Heart left ventricle (tissue), 16 donors: ENCODE measurements around the gene SHROOM2. TPM values are rescaled to one million over a fixed set of nuclear protein-coding genes. Genes with fewer than 3 reads are reported as not detected.
"Not testable (repeated sequence)": the region's sequence is repeated elsewhere in the genome, so short reads cannot be mapped to it uniquely, and the experiment has no call there.

ENCODE experiments used
- ATAC-seq, 4 donors: fragments of 200-7000 bp; cut with Tn5 transposase; one replicate each; pipeline ENCODE4 v1.9.1; 2020 to 2022; ENCODE audit warnings: moderate library complexity in 4 of 4, mild to moderate bottlenecking in 3 of 4, moderate number of reproducible peaks in 1 of 4
- DNase-seq, 5 donors: peaks; one replicate each; pipeline ENCODE4 v3.0.0-alpha.2; 2020
- H3K27ac ChIP-seq, 12 donors: fragments of 200-600 bp; sonication (generic) in 4 of 12; one replicate each; pipeline versions ENCODE4 v1.5.0 to v1.8.0; 2016 to 2022; ENCODE audit warnings: mild to moderate bottlenecking in 2 of 12
- H3K27me3 ChIP-seq, 9 donors: fragments of 200-600 bp; sonication (generic) in 2 of 9; one replicate each; pipeline versions ENCODE4 v1.5.1 to v1.8.0; 2016 to 2022; ENCODE audit warnings: mild to moderate bottlenecking in 3 of 9
- H3K36me3 ChIP-seq, 9 donors: fragments of 200-600 bp; sonication (generic) in 2 of 9; one replicate each; pipeline versions ENCODE4 v1.5.0 to v1.8.0; 2018 to 2022; ENCODE audit warnings: mild to moderate bottlenecking in 2 of 9
- H3K4me1 ChIP-seq, 12 donors: fragments of 200-600 bp; sonication (generic) in 4 of 12; one replicate each; pipeline versions ENCODE4 v1.5.0 to v1.8.0; 2016 to 2022; ENCODE audit warnings: mild to moderate bottlenecking in 3 of 12
- H3K4me3 ChIP-seq, 12 donors: fragments of 200-600 bp; sonication (generic) in 4 of 12; one replicate each; pipeline versions ENCODE4 v1.5.0 to v1.8.0; 2017 to 2022; ENCODE audit warnings: mild to moderate bottlenecking in 9 of 12, moderate library complexity in 4 of 12
- H3K9me3 ChIP-seq, 12 donors: fragments of 200-600 bp; sonication (generic) in 4 of 12; one replicate each; pipeline versions ENCODE4 v1.5.0 to v1.8.0; 2016 to 2022; ENCODE audit warnings: mild to moderate bottlenecking in 1 of 12
- POLR2A ChIP-seq, 2 donors: fragments of 450-650 bp; IDR thresholded peaks; one replicate each; pipeline ENCODE4 v1.6.1; 2017; ENCODE audit warnings: antibody characterized with exemption in 2 of 2, mild to moderate bottlenecking in 2 of 2, moderate library complexity in 2 of 2
- WGBS, 4 donors: extraction: QIAGEN DNeasy Blood & Tissue Kit in 2 of 4; methylation state at CpG; one replicate each; pipeline versions ENCODE4 v1.1.5 to v1.1.7; 2013 to 2018; 5-methylcytosine and 5-hydroxymethylcytosine counted together
- intact Hi-C, 10 donors: fragments of 100-400 bp; cut with DNase I; formaldehyde crosslinking; loops; one replicate each; pipeline versions ENCODE4 v1.11.1 to v1.14.2; 2022
- polyA plus RNA-seq, 2 donors: library from polyadenylated mRNA; stranded (reverse); fragments of 200-250 nt; gene quantifications; one replicate each; pipeline ENCODE4 v1.2.3, GENCODE V29; 2013
- total RNA-seq, 9 donors: library from RNA; depleted of rRNA in 2 of 9; stranded (reverse); fragments of >200 nt in 2 of 9; fragmentation: NEBNext Ultra II Directional in 3 of 9; extraction: Animal tissue kit (Norgen Biotek cat#: 25700) in 3 of 9; gene quantifications; one replicate each; pipeline versions ENCODE4 v1.1.0 to v1.2.4, GENCODE V29; 2016 to 2023
- TF ChIP-seq, protein P1 (sequence below), 12 donors: fragments of 200-600 bp; sonication (generic) in 4 of 12; IDR thresholded peaks; one replicate each; pipeline versions ENCODE4 v1.5.0 to v1.8.0; 2018 to 2022; ENCODE audit warnings: antibody characterized with exemption in 12 of 12, mild to moderate bottlenecking in 5 of 12
- donor health status: ischemic (EF 13 %, LVEDD 7.1; RV severe dilation, severe dysfunction).
- donor health status: healthy with polysubstance abuse.
- donor health status: DM: no; HTN: yes; CAD: no.
- donor health status: DM: no; HTN: no; CAD: no.
- donor health status: ischemic (EF 25% LVEDD 6.9; RV normal size, moderate dysfunction).
- donor health status: ischemic (EF 25% LVEDD 5.7; RV mildly dilated, moderate dysfunction).
- donor health status: healthy.
- donor health status: DM: yes; HTN: yes; CAD: no.
- donor health status: ischemic (EF 35%, LVEDD 5.7; RV mildly dilated, moderate dysfunction).
- donor health status: nonischemic (EF 11% LVEDD 7.7; RV severe dilation, severe dysfunction).
- donor health status: DM: yes; HTN: yes; CAD: no.
- donor health status: PGD.
- donor health status: ischemic (EF 29% LVEDD 5.4; RV normal size, mild dysfunction).
- donor health status: nonischemic (EF 23%, LVEDD 6.1; RV moderate dilation, normal function).

The SHROOM2 gene
- total and polyA plus RNA-seq, 11 donors = 0.38 to 1.7 (median 0.83) TPM

DNA sequence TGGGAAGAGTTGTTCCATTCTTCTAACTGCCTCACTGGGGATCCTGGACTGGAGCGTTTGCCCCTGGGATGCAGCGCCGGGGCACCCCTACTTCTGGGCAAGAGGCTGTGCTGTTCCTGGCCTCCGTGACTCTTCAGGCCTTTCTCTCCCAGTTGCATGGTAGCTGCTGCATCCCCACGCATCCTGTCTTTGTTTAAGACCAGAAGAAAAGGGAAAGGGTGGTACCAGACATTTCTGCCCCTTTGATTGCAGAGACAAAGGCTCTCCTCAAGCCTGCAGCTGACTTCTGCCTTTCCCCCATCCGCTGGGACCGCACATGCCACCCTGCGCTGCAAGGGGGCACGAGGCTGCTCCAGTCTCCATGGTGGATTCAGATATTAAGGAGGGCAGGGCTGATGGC is 70.4 kb downstream of the SHROOM2 start:
- no peaks in the 10 kb centered on the region for H3K36me3 ChIP-seq
- TF ChIP-seq POLR2A (IDR thresholded peaks at IDR 0.05) = no peak
- TF ChIP-seq, protein P1, sequence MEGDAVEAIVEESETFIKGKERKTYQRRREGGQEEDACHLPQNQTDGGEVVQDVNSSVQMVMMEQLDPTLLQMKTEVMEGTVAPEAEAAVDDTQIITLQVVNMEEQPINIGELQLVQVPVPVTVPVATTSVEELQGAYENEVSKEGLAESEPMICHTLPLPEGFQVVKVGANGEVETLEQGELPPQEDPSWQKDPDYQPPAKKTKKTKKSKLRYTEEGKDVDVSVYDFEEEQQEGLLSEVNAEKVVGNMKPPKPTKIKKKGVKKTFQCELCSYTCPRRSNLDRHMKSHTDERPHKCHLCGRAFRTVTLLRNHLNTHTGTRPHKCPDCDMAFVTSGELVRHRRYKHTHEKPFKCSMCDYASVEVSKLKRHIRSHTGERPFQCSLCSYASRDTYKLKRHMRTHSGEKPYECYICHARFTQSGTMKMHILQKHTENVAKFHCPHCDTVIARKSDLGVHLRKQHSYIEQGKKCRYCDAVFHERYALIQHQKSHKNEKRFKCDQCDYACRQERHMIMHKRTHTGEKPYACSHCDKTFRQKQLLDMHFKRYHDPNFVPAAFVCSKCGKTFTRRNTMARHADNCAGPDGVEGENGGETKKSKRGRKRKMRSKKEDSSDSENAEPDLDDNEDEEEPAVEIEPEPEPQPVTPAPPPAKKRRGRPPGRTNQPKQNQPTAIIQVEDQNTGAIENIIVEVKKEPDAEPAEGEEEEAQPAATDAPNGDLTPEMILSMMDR (IDR thresholded peaks at IDR 0.05) = no peak
- intact Hi-C loops = no loop called here
- ATAC-seq = peak in 3 of 4 donors; percentile 24 to 65 (median 41)
- H3K27ac ChIP-seq = peak overlapping the region in 3 of 12 donors; percentile 4 to 43 (median 24)
- no peaks in the 10 kb centered on the region for H3K4me1 ChIP-seq
- H3K4me3 ChIP-seq = no peak overlapping the region
- no peak for DNase-seq
- no peaks in the 10 kb centered on the region for H3K9me3 ChIP-seq
- peaks cover 0 to 22% (median 0%) of the 10 kb centered on the region in 9 donors for H3K27me3 ChIP-seq
- WGBS, 4 donors = 57 to 72% (median 66%) methylated on average over 8 to 9 of the region's 9 CpGs

DNA sequence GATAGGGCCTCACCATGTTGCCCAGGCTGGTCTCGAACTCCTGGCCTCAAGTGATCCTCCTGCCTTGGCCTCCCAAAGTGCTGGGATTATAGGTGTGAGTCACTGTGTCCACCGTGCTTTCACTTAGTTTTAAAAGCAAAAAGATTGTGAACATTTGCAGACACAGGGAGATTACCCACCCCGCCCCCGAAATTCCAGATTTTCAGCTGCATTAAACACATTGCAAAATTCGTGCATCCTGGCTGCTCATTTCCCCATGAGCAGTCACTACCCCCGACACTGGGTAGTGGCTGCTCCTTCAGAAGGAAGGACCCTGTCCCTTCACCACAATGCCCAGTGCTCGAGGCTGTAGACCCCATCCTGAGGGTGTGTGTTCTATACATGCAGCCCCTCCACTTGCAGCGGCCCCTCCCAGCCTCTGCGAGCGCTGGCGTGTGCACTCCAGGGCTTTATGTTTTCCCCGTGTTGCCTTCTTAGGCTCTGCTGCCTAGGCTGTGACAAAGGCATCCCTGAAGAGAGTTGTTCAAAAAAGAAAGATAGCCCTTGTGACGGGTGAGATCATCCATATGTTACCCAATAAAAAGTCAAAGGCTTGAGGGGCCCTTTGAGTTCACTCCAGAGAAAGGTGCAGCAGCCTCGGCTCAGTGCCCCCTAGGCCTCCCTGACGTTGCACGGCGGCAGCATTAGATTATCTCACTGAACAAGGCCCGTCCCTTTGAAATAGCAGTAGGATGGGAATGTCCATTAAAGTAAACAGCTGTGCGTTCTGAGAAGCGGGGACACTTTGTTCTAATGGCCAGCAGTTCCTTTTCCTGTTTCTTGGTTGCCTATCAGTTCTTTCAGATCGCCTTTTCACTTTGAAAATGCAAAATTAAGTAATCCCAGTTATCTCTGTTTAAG is 71.6 kb downstream of the SHROOM2 start:
- H3K27ac ChIP-seq = no peak overlapping the region
- no peak for ATAC-seq
- H3K27me3 ChIP-seq = peaks cover 0 to 22% (median 0%) of the 10 kb centered on the region in 9 donors
- intact Hi-C loops = no loop called here
- 74 to 85% (median 80%) methylated on average over 21 of the region's 21 CpGs for WGBS, 4 donors
- no peak for TF ChIP-seq POLR2A (IDR thresholded peaks at IDR 0.05)
- TF ChIP-seq, protein P1 (IDR thresholded peaks at IDR 0.05) = no peak
- H3K4me1 ChIP-seq = no peaks in the 10 kb centered on the region
- H3K9me3 ChIP-seq = no peaks in the 10 kb centered on the region
- DNase-seq = no peak
- H3K36me3 ChIP-seq = no peaks in the 10 kb centered on the region
- H3K4me3 ChIP-seq = no peak overlapping the region

DNA sequence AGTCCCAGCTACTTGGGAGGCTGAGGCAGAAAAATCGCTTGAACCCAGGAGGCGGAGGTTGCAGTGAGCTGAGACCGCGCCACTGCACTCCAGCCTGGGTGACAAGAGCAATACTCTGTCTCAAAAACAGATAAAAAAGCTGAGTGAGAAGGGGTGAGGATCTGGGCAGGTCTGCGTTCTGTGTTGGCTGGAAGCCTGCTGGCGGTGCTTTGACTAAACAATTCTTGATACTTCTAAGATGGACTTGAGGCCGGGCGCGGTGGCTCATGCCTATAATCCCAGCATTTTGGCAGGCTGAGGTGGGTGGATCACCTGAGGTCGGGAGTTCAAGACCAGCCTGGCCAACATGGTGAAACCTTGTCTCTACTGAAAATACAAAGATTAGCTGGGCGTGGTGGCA is 72.5 kb downstream of the SHROOM2 start:
- intact Hi-C loops = not testable (repeated sequence)

DNA sequence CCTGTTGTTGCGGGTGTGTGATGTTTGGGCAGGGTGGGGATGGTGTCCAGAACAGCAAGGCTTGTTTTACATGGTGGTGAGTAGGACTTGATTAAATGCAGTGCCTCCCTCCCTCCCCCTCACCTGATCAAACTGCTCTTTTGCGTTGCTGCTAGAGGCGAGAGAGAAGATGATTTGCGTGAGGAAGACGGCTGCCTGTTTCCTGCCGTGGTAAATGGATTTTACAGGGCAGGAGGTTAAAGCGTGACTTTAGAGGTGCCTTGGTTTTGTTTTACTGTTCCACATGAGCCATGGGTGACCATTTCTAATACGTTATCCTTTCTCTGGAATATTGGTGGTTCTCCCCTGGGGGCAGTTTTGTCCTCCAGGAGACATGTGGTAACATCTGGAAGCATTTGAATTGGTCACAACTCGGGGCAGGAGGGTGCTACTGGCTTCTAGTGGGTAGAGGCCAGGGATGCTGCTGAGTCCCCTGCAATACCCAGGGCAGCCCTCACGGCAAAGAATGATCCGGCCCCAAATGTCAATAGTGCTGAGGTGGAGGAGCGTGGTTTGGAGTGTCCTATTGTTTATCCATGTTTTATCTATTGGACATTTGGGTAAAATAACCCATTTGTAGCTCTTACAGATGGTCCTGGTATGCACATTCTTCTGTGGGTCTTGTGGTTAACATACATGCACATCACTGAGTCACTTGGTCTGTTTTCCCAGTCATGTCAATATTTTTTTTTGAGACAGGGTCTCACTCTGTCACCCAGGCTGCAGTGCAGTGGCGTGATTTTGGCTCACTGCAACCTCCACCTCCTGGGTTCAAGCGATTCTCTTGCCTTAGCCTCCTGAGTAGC is 73.7 kb downstream of the SHROOM2 start:
- Histone ChIP-seq H3K4me3 (no peak overlapping the region), H3K27me3 (peaks cover 0 to 22% (median 0%) of the 10 kb centered on the region in 9 donors), H3K27ac (no peak overlapping the region), H3K36me3 (no peaks in the 10 kb centered on the region), H3K4me1 (no peaks in the 10 kb centered on the region), H3K9me3 (no peaks in the 10 kb centered on the region)
- no peak for TF ChIP-seq POLR2A (IDR thresholded peaks at IDR 0.05)
- TF ChIP-seq, protein P1 (IDR thresholded peaks at IDR 0.05) = no peak
- intact Hi-C loops = no loop called here
- DNase-seq (no peak), ATAC-seq (no peak)
- WGBS, 4 donors = 70 to 77% (median 76%) methylated on average over 14 of the region's 14 CpGs

More for the DNA sequence above, 72.5 kb downstream of the SHROOM2 start:
- not testable (repeated sequence) for DNase-seq, H3K36me3 ChIP-seq, H3K9me3 ChIP-seq, H3K4me1 ChIP-seq, ATAC-seq, H3K27ac ChIP-seq, H3K4me3 ChIP-seq
- WGBS, 4 donors = 87 to 97% (median 93%) methylated on average over 11 of the region's 11 CpGs
- H3K27me3 ChIP-seq = peaks cover 0 to 22% (median 0%) of the 10 kb centered on the region in 9 donors
